ENCODE measurements around the gene ZNF280D. TPM values are rescaled to one million over a fixed set of nuclear protein-coding genes. Genes with fewer than 3 reads are reported as not detected.

ZNF280D gene
- total RNA-seq, 1 donor from 2014 or later = 10.0 TPM

GRCh38 chr15:56690733-56691132 is 42.6 kb downstream of the ZNF280D start:
- no peak for DNase-seq (ENCODE audit: low read depth, low spot score)
- TF ChIP-seq CTCF (conservative IDR thresholded peaks at IDR 0.05) = no peak
- Mint-ChIP-seq H3K36me3 (ENCODE audit: low read depth) (no peaks in the 10 kb centered on the region), H3K4me1 (no peaks in the 10 kb centered on the region), H3K9me3 (no peaks in the 10 kb centered on the region), H3K4me3 (no peak overlapping the region), H3K27ac (ENCODE audit: unreplicated experiment) (no peak overlapping the region), H3K27me3 (ENCODE audit: low read depth) (no peaks in the 10 kb centered on the region)

GRCh38 chr15:56683908-56684307 is 49.4 kb downstream of the ZNF280D start:
- H3K9me3 Mint-ChIP-seq = no peaks in the 10 kb centered on the region
- TF ChIP-seq CTCF (conservative IDR thresholded peaks at IDR 0.05) = no peak
- no peak overlapping the region for H3K27ac Mint-ChIP-seq (ENCODE audit: unreplicated experiment)
- no peaks in the 10 kb centered on the region for H3K27me3 Mint-ChIP-seq (ENCODE audit: low read depth)
- DNase-seq (ENCODE audit: low read depth, low spot score) = no peak
- H3K36me3 Mint-ChIP-seq (ENCODE audit: low read depth) = no peaks in the 10 kb centered on the region
- no peaks in the 10 kb centered on the region for H3K4me1 Mint-ChIP-seq
- H3K4me3 Mint-ChIP-seq = no peak overlapping the region

- no peak for DNase-seq (ENCODE audit: low read depth, low spot score)
- Mint-ChIP-seq H3K4me1 (no peaks in the 10 kb centered on the region), H3K27ac (ENCODE audit: unreplicated experiment) (no peak overlapping the region)
Measured at GRCh38 chr15:56681113-56681512, 52.2 kb downstream of the ZNF280D start.

GRCh38 chr15:56679225-56679624 is 54.1 kb downstream of the ZNF280D start:
- TF ChIP-seq CTCF (conservative IDR thresholded peaks at IDR 0.05) = no peak
- Mint-ChIP-seq H3K4me3 (no peak overlapping the region), H3K4me1 (no peaks in the 10 kb centered on the region), H3K9me3 (no peaks in the 10 kb centered on the region), H3K36me3 (ENCODE audit: low read depth) (no peaks in the 10 kb centered on the region), H3K27me3 (ENCODE audit: low read depth) (no peaks in the 10 kb centered on the region), H3K27ac (ENCODE audit: unreplicated experiment) (no peak overlapping the region)
- DNase-seq (ENCODE audit: low read depth, low spot score) = no peak

More at GRCh38 chr15:56681113-56681512, 52.2 kb downstream of the ZNF280D start:
- Mint-ChIP-seq H3K27me3 (ENCODE audit: low read depth) (no peaks in the 10 kb centered on the region), H3K4me3 (no peak overlapping the region), H3K9me3 (no peaks in the 10 kb centered on the region), H3K36me3 (ENCODE audit: low read depth) (no peaks in the 10 kb centered on the region)
- no peak for TF ChIP-seq CTCF (conservative IDR thresholded peaks at IDR 0.05)

GRCh38 chr15:56678571-56678970 is 54.7 kb downstream of the ZNF280D start:
- H3K27me3 Mint-ChIP-seq (ENCODE audit: low read depth) = no peaks in the 10 kb centered on the region
- no peak overlapping the region for H3K27ac Mint-ChIP-seq (ENCODE audit: unreplicated experiment)
- no peak overlapping the region for H3K4me3 Mint-ChIP-seq
- H3K4me1 Mint-ChIP-seq = no peaks in the 10 kb centered on the region
- no peak for TF ChIP-seq CTCF (conservative IDR thresholded peaks at IDR 0.05)
- DNase-seq (ENCODE audit: low read depth, low spot score) = no peak
- no peaks in the 10 kb centered on the region for H3K36me3 Mint-ChIP-seq (ENCODE audit: low read depth)
- H3K9me3 Mint-ChIP-seq = no peaks in the 10 kb centered on the region

- H3K4me3 Mint-ChIP-seq = no peak overlapping the region
- no peaks in the 10 kb centered on the region for H3K4me1 Mint-ChIP-seq
- no peaks in the 10 kb centered on the region for H3K36me3 Mint-ChIP-seq (ENCODE audit: low read depth)
- no peak for DNase-seq (ENCODE audit: low read depth, low spot score)
- H3K9me3 Mint-ChIP-seq = no peaks in the 10 kb centered on the region
- no peak overlapping the region for H3K27ac Mint-ChIP-seq (ENCODE audit: unreplicated experiment)
- no peak for TF ChIP-seq CTCF (conservative IDR thresholded peaks at IDR 0.05)
- no peaks in the 10 kb centered on the region for H3K27me3 Mint-ChIP-seq (ENCODE audit: low read depth)
Measured at GRCh38 chr15:56677271-56677670, 56.0 kb downstream of the ZNF280D start.

All from neural crest cell (in vitro differentiated cells).